ENCODE data around the gene PEX6. TPM values are rescaled to one million over a fixed set of nuclear protein-coding genes. Genes with fewer than 3 reads are reported as not detected.

The PEX6 gene
- total RNA-seq, 1 donor from 2014 or later = 28.9 TPM

DNA sequence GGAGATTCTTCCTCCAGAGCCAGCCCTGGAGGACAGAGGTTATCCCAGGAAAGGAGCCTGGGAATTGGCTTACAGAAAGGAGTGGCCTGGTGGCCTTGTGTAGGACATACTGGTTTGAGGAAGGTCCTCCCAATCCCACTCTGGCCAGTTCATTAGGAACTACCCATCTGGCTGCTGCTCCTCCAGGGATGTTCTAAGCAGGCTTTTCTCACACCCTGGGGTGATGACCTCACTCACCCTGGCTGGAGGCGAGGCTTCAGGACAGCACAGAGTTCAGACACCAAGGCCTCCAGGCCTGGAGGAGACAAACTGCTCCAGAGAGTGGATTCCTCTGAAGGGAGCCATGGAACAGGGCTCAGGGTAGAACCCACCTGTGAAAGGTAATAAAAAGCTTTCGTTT, 9.6 kb downstream of the PEX6 start:
- TF ChIP-seq, protein P1, sequence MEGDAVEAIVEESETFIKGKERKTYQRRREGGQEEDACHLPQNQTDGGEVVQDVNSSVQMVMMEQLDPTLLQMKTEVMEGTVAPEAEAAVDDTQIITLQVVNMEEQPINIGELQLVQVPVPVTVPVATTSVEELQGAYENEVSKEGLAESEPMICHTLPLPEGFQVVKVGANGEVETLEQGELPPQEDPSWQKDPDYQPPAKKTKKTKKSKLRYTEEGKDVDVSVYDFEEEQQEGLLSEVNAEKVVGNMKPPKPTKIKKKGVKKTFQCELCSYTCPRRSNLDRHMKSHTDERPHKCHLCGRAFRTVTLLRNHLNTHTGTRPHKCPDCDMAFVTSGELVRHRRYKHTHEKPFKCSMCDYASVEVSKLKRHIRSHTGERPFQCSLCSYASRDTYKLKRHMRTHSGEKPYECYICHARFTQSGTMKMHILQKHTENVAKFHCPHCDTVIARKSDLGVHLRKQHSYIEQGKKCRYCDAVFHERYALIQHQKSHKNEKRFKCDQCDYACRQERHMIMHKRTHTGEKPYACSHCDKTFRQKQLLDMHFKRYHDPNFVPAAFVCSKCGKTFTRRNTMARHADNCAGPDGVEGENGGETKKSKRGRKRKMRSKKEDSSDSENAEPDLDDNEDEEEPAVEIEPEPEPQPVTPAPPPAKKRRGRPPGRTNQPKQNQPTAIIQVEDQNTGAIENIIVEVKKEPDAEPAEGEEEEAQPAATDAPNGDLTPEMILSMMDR (IDR thresholded peaks at IDR 0.05; ENCODE audit: borderline replicate concordance) = no peak
- Histone ChIP-seq H3K36me3 (peaks cover 67% of the 10 kb centered on the region), H3K4me1 (peaks cover 11% of the 10 kb centered on the region), H3K27me3 (ENCODE audit: low read depth) (no peaks in the 10 kb centered on the region), H3K4me3 (no peak overlapping the region), H3K27ac (replicated peaks) (no peak overlapping the region), H3K9me3 (replicated peaks) (no peaks in the 10 kb centered on the region)
- intact Hi-C loops (cut with micrococcal nuclease) = no loop called here
- no peak for DNase-seq

GRCh38 chr6:42968783-42969182, 10.2 kb downstream of the PEX6 start:
- Histone ChIP-seq H3K27me3 (ENCODE audit: low read depth) (no peaks in the 10 kb centered on the region), H3K9me3 (replicated peaks) (no peaks in the 10 kb centered on the region), H3K4me3 (no peak overlapping the region), H3K36me3 (peaks cover 71% of the 10 kb centered on the region), H3K4me1 (peaks cover 11% of the 10 kb centered on the region), H3K27ac (replicated peaks) (no peak overlapping the region)
- no peak for DNase-seq
- TF ChIP-seq, protein P1 (IDR thresholded peaks at IDR 0.05; ENCODE audit: borderline replicate concordance) = no peak
- intact Hi-C loops (cut with micrococcal nuclease) = no loop called here

- TF ChIP-seq, protein P1 (IDR thresholded peaks at IDR 0.05; ENCODE audit: borderline replicate concordance) = no peak
- DNase-seq = no peak
- peaks cover 74% of the 10 kb centered on the region for H3K36me3 ChIP-seq
- H3K4me3 ChIP-seq = no peak overlapping the region
- H3K9me3 ChIP-seq (replicated peaks) = no peaks in the 10 kb centered on the region
- H3K27me3 ChIP-seq (ENCODE audit: low read depth) = no peaks in the 10 kb centered on the region
- no peak overlapping the region for H3K27ac ChIP-seq (replicated peaks)
- H3K4me1 ChIP-seq = peaks cover 11% of the 10 kb centered on the region
- intact Hi-C loops (cut with micrococcal nuclease) = no loop called here
Measured at GRCh38 chr6:42968126-42968701, 10.8 kb downstream of the PEX6 start.

- no peak overlapping the region for H3K4me3 ChIP-seq
- TF ChIP-seq, protein P1 (IDR thresholded peaks at IDR 0.05; ENCODE audit: borderline replicate concordance) = no peak
- no peaks in the 10 kb centered on the region for H3K9me3 ChIP-seq (replicated peaks)
- H3K27me3 ChIP-seq (ENCODE audit: low read depth) = no peaks in the 10 kb centered on the region
- DNase-seq = no peak
- peaks cover 11% of the 10 kb centered on the region for H3K4me1 ChIP-seq
- no peak overlapping the region for H3K27ac ChIP-seq (replicated peaks)
- intact Hi-C loops (cut with micrococcal nuclease) = no loop called here
- H3K36me3 ChIP-seq = peaks cover 79% of the 10 kb centered on the region
Measured at GRCh38 chr6:42967228-42967627, 11.8 kb downstream of the PEX6 start.

GRCh38 chr6:42966571-42966970, 12.4 kb downstream of the PEX6 start:
- no peak overlapping the region for H3K27ac ChIP-seq (replicated peaks)
- H3K27me3 ChIP-seq (ENCODE audit: low read depth) = no peaks in the 10 kb centered on the region
- no peak overlapping the region for H3K4me3 ChIP-seq
- intact Hi-C loops (cut with micrococcal nuclease) = no loop called here
- no peak for DNase-seq
- peaks cover 6% of the 10 kb centered on the region for H3K4me1 ChIP-seq
- no peaks in the 10 kb centered on the region for H3K9me3 ChIP-seq (replicated peaks)
- TF ChIP-seq, protein P1 (IDR thresholded peaks at IDR 0.05; ENCODE audit: borderline replicate concordance) = no peak
- H3K36me3 ChIP-seq = peaks cover 78% of the 10 kb centered on the region

Data from left ventricle myocardium inferior (tissue), 1 donor.